C1 segment of cervical spinal cord (tissue), 14 donors: ENCODE measurements around the gene RHEX.
"Not testable (repeated sequence)": the region's sequence is repeated elsewhere in the genome, so short reads cannot be mapped to it uniquely, and the experiment has no call there.

Experiments used
- DNase-seq, 14 donors: peaks; one replicate each; lab custom pipeline; 2025; lab: John Stamatoyannopoulos, UW

RHEX gene

DNA sequence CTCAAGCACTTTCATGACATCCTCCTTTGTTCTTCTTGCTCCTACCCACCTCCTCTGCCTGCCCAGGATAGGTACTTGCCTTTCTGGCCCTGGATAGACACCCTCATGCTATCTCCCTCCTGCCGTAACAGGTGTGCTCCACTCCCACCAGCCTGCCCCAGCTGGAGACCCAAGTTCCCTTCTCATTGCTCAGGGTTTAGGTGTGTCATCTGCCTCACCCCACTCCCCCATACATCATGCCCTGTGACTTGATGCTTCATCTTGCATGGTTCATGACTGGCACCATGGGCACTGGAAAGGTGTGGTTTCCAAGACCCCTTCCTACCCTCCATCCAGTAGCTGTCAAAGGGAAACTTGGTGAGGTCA, 5.9 kb downstream of the RHEX start:
- no peak for DNase-seq

DNA sequence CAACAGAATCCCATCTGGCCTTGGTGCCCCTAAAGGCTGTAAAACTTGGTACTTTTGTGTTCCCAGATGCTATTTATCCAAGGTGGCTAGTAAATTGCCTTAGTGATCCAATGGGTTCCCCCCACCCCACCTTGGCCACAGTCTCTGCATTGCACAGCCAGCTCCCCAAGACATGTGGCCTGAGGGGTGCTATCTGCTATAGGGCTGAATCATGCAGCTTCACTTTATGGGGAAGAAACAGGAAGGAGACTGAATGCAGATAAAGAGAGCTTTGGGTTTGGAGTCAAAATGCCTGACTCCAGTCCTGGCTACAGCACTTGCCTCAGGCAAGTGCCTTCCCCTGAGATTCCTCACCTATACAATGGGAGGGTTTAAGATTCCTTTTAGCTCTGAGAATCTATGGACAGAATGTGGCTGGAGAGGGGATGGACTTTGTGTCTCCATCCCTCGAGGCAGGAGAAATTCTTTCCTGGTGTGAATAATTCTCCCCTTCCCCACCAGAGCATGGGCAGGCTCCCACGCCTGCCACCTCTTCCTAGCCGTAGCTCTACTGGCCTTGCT, 6.5 kb downstream of the RHEX start:
- DNase-seq, result no peak

DNA sequence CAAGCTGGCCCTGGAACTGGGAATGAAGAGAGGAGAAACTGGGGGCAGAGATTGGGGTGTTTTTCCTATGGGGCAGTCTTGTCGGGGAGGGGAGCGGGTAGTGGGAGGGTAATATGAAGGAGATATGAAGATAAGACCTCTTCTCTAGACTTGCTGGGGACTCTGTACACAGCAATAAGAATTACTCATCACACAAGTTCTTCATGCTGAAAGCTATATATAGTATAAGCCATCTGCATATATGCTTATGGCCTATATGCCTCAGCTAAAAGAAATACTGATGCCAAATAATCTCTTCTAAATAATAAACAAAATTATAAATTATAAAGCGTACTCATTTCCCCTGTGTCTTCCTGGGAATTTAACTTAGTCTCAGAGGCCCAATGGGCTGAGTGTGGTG, 7.9 kb downstream of the RHEX start:
- no peak for DNase-seq

DNA sequence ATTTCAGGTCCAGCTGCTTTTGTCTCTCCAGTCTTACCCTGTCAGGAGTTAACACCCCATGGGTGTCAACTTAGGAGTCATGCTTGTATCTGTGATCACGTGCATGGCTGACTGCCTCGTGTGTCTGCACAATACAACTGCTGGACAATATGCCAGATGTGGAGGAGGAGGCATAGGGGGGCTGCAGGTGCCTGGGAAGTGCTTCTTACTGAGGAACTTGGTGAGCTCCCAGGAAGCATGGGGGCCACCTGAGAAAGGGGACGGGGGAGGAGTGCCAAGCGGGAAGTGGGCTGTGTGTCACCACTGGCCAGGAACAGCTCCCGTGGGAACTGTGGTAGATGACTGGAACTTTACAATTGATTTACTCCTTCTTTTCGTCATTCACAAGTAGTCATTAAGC, 9.5 kb downstream of the RHEX start:
- DNase-seq, result no peak

DNA sequence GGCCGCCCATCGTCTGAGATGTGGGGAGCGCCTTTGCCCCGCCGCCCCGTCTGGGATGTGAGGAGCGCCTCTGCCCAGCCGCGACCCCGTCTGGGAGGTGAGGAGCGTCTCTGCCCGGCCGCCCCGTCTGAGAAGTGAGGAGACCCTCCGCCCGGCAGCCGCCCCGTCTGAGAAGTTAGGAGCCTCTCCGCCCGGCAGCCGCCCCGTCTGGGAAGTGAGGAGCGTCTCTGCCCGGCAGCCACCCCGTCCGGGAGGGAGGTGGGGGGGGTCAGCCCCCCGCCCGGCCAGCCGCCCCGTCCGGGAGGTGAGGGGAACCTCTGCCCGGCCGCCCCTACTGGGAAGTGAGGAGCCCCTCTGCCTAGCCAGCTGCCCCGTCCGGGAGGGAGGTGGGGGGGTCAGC, 11.0 kb downstream of the RHEX start:
- not testable (repeated sequence) for DNase-seq

DNA sequence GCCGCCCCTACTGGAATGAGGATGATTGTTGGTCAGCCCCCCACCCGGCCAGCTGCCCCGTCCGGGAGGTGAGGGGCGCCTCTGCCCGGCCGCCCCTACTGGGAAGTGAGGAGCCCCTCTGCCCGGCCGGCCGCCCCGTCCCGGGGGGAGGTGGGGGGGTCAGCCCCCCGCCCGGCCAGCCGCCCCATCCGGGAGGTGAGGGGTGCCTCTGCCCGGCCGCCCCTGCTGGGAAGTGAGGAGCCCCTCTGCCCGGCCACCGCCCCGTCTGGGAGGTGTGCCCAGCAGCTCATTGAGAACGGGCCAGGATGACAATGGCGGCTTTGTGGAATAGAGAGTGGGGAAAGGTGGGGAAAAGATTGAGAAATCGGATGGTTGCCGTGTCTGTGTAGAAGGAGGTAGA, 11.5 kb downstream of the RHEX start:
- not testable (repeated sequence) for DNase-seq

DNA sequence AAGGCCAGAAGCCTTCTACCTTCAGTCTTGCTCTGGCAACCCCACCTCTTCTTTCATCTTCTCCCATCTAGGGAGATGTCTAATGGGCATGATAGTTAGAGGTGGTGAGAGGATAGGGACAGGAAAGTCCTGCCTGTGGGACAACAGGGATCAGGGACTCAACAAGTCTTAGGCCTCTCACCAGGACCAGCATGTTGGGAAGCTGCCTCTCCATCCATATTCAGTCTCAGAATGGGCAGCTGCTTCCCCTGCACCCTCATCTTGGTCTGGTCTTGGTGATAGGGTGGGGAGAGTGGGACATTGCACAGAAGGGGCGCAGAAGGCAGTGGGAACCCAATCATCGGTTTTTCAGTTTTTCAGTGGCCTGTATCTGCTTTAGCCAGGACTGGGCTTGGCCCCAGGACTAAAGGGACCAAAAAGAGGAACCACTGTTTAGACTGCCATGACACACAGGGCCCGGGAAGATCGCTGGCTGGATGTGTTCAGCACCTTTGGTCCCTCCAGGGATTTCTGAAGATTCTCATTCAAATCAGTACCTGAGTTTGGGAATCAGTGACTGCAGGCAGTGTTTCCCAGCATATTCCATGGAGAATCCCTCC, 12.7 kb downstream of the RHEX start:
- DNase-seq, result no peak

DNA sequence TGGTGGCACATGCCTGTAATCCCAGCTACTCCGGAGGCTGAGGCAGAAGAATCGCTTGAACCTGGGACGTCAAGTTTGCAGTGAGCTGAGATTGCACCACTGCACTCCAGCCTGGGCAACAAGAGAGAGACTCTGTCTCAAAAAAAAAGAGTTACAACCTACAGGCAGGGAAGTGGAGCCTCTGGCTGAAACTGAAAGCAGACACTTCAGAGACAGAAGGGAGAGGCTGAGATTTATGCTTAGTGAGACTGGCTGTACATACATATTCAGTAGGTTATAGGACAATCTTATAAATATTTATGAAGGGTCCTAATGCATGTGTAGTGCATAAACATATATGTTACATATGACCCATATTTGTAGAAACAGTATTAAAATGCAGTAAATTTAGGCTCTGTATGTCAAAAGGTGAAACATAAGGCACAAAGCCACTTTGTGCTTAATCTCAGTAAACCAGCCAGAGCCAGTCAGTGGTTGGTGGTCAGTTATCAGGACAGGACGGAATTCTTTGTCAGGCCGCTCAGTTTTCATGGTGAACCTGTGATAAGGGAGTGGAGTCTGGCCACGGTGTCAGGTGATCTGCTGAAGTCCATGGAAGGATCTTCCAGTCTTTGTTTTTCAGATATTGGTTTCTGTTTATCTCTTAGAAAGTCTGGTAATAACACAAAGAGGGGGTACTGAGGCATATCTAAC, 13.7 kb downstream of the RHEX start:
- no peak for DNase-seq

DNA sequence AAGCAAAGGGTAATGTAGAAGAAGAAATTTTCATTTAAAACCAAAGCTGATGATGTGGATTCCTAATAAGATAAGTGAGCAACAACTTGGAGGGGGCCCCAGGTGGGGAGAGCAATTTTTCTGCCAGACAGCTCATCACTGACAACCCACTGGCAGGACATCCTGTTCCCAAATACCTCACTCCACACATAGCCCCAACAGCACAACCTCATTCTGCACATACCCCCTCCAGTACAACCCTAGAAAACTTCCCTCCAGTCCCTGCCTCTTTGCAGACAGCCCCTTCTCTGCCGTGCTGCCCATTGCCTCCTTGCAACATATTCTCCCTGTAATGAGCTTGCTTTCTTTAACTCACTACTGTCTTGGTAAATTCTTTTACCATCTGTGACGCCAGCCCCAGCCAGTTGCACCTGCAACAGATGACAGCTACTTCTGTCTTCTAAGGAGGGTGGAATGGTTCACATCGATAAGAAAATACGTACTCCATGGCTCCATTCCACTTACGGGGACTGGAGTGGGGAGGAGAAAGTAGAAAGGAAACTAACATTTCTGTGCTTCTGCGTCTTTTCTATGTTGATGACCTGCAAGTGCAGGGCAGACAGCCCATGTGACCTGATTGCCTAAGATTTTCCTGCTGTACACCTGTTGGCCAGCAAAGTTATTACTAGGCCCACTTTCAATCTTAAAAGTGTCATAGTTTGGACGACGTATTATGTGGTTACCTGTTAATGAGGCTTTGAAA, 14.7 kb downstream of the RHEX start:
- no peak for DNase-seq

DNA sequence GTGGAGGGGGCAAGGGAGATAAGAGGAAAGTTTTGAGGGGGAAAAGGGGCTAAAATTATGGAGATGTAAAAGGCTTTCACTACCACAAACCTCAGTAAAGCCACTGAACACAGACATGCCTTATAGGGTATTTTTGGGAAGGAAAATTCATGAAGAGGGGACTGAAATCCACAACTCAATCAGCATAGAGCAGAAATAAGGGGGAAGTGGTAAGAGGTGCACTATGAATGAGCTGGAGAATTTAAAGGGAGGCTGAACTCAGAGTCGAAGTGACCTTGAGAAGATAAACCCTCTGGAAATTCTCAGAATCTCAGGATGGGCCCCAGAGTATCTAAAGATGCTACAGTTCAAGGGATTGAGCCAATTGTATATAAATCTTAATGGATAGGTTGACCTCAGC, 15.3 kb downstream of the RHEX start:
- no peak for DNase-seq

DNA sequence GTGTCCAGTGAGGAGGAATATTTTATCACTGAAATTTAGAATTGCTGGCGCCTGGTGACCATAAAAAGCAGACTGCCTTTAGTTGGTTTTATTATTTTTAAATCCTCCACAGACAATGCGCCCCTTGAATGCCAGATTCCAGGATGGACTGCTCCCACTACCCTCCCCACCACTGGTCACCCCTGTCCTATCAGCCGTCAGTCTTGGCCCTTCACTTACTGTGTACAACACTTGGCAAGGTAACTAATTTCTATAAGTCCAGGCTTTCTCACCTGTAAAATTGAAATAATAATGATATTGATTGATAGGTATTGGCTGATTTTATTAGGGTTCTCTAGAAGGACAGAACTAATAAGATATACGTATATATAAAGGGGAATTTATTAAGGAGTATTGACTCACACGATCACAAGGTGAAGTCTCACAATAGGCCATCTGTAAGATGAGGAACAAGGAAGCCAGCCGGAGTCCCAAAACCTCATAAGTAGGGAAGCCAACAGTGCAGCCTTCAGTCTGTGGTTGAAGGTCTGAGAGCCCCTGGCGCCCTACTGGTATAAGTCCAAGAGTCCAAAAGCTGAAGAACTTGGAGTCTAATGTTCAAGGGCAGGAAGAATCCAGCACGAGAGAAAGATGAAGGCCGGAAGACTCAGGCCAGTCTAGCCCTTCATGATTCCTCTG, 17.8 kb downstream of the RHEX start:
- no peak for DNase-seq

DNA sequence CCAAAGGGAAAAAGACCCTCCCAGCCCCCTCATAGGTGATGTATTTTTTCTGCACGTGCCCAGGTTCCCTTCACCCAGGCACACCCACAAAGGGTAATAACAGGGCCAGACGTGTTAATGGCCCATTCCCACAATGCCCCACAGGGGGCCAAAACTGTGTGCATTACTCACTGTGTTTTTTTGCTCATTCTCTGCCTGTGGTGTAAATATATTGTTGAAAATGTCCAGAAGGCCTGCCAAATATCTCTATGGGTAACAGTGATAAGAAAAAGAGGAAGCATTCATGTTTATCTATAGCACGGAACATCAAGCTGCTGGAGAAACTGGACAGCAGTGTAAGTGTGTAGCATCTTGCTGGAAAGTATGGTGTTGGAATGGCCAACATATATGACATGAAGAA, 21.9 kb downstream of the RHEX start:
- no peak for DNase-seq

DNA sequence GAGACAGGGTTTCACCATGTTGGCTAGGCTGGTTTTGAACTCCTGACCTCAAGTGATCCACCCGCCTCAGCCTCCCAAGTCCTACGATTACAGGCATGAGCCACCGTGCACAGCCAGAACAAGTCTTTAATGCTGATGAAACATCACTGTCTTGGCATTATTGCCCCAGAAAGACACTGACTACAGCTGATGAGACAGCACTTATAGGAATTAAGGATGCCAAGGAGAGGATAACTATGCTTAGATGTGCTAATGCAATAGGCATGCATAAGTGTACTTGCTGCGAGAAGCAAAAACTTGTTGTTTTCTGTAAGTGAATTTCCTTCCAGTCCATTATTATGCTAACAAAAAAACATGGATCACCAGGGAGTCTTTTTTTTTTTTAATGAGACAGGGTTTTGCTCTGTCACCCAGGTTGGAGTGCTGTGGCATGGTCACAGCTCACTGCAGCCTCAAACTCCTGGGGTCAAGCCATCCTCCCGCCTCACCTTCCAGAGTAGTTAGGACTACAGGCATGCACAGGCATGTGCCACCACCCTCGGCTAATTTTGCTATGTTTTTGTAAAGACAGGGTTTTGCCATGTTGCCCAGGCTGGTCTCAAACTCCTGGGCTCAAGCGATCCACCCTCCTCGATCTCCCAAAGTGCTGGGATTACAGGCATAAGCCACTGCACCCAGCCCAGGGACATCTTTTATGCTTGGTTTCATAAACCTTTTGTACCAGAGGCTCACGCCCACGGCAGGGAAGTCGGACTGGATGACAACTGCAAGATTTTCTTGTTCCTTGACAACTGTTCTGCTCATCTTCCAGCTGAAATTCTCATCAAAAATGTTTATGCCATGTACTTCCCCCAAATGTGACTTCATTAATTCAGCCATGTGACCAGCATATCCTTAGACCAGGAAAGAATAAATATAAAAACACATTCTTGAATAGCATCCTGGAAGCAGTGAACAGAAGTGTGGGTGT, 23.1 kb downstream of the RHEX start:
- no peak for DNase-seq

DNA sequence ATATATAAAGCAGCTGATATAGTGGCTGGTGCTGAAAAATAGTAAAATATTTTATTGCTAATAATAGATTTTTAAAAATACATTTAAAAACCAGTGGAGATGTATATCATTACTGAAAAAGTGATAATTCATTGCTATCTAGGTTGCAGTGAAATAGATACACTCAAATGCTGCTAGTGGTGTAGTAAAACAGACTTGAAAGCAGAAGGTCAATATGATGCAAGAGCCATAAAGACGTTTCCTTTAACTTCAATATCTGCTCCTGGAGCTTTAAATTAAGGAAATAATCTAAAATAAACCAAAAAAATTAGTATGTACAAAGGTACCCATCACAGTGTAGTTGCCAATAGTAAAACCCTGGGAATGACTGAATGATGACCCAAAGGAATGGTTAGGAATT, 26.2 kb downstream of the RHEX start:
- no peak for DNase-seq

DNA sequence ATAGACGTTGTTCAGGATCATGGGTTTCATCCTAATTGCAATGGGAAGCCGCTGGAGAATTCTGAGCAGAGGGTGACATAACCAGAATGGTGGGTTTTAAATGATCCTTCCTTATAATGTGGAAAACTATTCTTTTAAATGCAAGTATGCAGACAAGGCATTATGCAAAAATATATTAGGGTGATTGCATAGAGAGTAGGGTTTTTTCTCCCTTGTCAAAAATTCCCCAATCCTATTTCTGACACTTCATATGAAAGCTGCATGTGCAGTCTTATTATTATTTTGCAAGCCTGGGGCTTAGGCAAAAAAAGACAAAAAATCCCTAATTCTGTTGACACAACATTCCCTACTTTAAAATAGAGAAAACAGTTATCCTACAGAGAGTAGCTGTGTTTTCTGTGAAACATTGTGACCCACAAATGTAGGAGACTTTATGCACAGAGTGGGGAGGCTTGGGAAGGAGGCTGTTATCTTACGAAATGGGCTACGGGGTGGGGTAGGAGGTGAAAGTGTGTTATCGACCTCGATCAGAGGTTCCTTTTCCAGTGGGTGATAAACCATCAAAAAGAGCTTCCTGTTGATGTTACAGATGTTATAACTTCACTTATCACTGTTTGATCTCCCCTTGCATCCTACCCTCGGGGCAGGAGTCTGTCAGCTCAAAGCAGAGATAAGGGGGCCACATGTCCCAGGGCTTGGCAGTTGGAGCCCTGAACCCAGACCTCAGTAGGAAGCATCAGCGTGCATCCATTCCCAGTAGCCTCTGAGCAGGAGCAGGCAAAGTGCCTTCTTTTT, 27.2 kb downstream of the RHEX start:
- DNase-seq, result no peak

DNA sequence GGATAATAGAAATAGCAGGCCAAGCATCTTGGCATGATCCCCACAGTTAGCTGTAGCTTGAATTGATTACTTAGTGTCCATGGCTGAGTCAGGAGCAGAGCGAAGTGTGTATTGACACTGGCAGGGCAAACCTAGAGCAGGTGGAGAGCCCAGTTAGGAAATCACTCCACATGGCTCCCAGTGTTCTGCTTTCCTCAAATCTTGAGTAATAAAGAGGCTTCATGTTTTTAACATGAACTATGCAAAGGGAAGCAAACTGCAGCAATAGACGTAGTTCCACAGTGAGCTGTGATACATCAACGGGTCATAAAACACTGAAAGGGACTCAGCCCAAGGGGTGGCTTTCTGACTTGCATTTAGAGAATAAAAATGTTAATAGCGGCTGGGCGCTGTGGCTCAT, 28.9 kb downstream of the RHEX start:
- DNase-seq, result no peak

DNA sequence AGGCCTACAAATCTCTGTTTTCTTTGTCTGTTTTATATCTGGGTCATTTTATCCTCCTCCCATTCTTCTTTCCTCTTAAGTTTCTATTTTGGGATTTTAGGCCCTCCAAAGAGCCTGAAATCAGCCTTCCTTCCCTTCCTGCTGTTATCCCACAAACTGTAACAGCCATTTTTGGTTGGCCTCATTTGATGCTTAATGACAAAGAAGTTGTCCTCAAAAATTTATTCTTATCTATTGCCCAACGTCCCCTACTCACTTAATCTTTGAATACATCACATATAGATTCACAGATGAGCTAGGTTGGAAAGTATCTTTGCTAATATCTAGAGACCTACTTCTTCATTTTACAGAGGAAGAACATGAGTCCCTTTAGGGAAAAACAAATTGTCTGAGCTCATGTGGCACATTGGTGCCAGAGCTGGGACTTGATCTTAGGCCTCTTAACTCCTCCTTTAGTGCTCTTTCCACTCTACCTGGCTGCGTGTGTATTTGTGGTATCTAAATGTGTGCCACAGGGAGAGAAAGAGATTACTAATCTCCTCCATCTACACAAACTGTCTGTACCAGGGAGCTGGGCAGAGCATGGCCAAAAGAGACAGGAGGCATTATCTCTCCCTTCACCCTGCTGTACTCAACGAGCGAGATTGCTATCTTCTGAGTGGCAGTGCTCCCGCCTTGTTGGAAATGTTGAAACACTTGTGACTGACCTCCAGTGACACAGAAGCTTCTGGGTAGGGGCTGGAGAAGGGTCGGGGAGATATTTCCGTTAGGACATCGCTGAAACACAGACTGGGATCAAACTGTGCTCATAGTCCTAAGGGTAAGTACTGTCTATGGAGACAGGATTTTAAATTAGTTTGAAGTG, 30.1 kb downstream of the RHEX start:
- no peak for DNase-seq

DNA sequence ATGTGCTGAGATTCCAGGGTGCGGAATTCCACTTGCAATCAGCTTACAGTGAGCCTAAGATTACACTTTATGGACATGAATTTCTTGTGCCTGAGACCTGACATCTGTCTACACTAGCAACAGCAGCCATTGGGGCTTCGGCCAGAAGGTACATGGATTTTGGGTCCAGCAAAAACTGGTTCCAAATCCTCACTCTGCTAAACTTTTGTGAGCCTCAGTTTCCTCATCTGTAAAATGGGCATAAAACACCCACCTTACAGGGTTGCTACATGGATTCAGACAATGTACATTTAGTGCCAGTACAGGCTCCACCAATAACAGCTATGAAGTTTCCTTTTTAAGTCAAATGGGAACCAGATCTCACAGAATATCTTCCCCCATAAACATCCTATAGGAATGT, 30.8 kb downstream of the RHEX start:
- DNase-seq, result no peak

DNA sequence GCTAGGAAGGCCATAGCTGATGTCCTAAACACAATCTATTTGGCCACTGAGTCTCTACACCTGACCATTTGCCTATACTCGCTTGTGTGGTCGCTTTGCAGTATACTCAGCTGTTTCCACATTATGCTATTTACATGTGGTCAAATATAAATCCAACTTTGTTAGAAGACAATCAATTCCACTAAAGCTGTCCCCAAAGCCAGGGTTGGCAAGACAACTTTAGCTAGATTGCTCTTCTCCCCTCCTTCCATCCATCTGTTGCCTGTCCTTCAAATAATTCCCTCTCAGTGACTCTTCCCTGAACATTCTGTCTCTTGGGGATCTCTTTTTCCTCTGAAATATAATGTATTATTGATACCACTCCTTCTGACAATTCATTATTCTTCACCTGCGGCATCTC, 34.1 kb downstream of the RHEX start:
- DNase-seq, result no peak
